Measurements from ENCODE around the gene GBX2.

- no peak for TF ChIP-seq CTCF (IDR thresholded peaks at IDR 0.05)
- no peak for TF ChIP-seq POLR2A (IDR thresholded peaks at IDR 0.05)
- no peak for TF ChIP-seq POLR2AphosphoS5 (IDR thresholded peaks at IDR 0.05)
- no peak for TF ChIP-seq EP300 (IDR thresholded peaks at IDR 0.05)
Measured at GRCh38 chr2:236207472-236207871, 39.3 kb upstream of the GBX2 start.

All from gastroesophageal sphincter (tissue), 3 donors.